ENCODE data around the gene CDK5.
"Not testable (repeated sequence)": the region's sequence is repeated elsewhere in the genome, so short reads cannot be mapped to it uniquely, and the experiment has no call there.

The CDK5 gene

GRCh38 chr7:151015967-151016366, 41.7 kb downstream of the CDK5 start:
- no peak for DNase-seq (ENCODE audit: low read depth in 3 of 3)

- DNase-seq (ENCODE audit: low read depth in 3 of 3), result no peak
Measured at GRCh38 chr7:151014950-151015349, 42.7 kb downstream of the CDK5 start.

- peak; percentile 80 to 83 (median 81) for DNase-seq (ENCODE audit: low read depth in 3 of 3)
Measured at GRCh38 chr7:151013733-151014497, 43.8 kb downstream of the CDK5 start.

GRCh38 chr7:151013356-151013732, 44.4 kb downstream of the CDK5 start:
- no peak for DNase-seq (ENCODE audit: low read depth in 3 of 3)

- DNase-seq (ENCODE audit: low read depth in 3 of 3), result no peak
Measured at GRCh38 chr7:151012911-151013347, 44.8 kb downstream of the CDK5 start.

GRCh38 chr7:151012031-151012692, 45.5 kb downstream of the CDK5 start:
- DNase-seq (ENCODE audit: low read depth in 3 of 3), result no peak

- not testable (repeated sequence) for DNase-seq (ENCODE audit: low read depth in 3 of 3)
Measured at GRCh38 chr7:151011616-151012015, 46.1 kb downstream of the CDK5 start.

- no peak for DNase-seq (ENCODE audit: low read depth in 3 of 3)
Measured at GRCh38 chr7:151011097-151011409, 46.6 kb downstream of the CDK5 start.

GRCh38 chr7:151010307-151011096, 47.2 kb downstream of the CDK5 start:
- no peak for DNase-seq (ENCODE audit: low read depth in 3 of 3)

GRCh38 chr7:151010037-151010306, 47.7 kb downstream of the CDK5 start:
- DNase-seq (ENCODE audit: low read depth in 3 of 3), result no peak

GRCh38 chr7:151009327-151010036, 48.2 kb downstream of the CDK5 start:
- DNase-seq (ENCODE audit: low read depth in 3 of 3), result no peak

GRCh38 chr7:151008511-151009323, 49.0 kb downstream of the CDK5 start:
- DNase-seq (ENCODE audit: low read depth in 3 of 3), result peak; percentile 64 to 83 (median 78)

GRCh38 chr7:151008143-151008510, 49.6 kb downstream of the CDK5 start:
- DNase-seq (ENCODE audit: low read depth in 3 of 3), result no peak

GRCh38 chr7:151007469-151007898, 50.2 kb downstream of the CDK5 start:
- DNase-seq (ENCODE audit: low read depth in 3 of 3), result no peak

GRCh38 chr7:151006590-151007300, 51.0 kb downstream of the CDK5 start:
- no peak for DNase-seq (ENCODE audit: low read depth in 3 of 3)

- DNase-seq (ENCODE audit: low read depth in 3 of 3), result no peak
Measured at GRCh38 chr7:151005566-151005965, 52.1 kb downstream of the CDK5 start.
